ENCODE results near the gene JSRP1. TPM values are rescaled to one million over a fixed set of nuclear protein-coding genes. Genes with fewer than 3 reads are reported as not detected.
A peak's percentile ranks its signal among the peaks of the same experiment; 100 is the strongest.

JSRP1 gene
- total RNA-seq, 1 donor from 2014 or later: not detected

DNA sequence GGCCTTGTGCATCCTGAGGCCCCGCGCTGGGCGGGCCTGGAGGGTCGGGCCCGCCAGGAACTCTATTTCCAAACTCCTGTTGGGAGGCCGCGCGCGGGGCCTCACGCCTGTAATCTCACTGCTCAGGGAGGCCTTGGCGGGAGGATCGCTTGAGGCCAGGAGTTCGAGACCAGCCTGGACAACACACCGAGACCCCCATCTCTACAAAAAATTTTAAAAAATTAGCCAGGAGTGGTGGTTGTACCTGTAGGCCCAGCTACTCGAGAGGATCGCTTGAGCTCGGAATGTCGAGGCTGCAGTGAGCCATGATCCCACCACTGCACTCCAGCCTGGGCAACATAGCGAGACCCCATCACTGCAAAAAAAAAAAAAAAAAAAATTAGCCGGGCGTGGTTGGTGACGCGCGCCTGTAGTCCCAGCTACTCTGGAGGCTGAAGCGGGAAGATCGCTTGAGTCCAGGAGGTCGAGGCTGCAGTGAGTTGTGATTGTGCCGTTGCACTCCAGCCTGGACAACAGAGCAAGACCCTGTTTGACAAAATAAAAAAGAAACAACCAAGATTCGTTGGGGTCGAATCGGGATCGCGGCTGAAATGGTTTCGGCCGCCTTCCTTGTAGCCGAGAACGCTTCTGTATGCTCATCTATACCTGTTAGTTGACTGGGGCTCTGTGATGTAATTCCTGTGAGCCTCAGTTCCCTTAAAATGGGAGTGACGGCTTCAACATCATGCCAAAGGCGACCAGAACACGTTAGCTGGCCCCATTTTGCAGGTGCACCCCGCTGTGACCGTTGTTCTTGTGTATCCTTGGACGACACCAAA, 19.0 kb downstream of the JSRP1 start:
- TF ChIP-seq CTCF (IDR thresholded peaks at IDR 0.05; ENCODE audit: partially characterized antibody, unreplicated experiment): no peak
- H3K36me3 Mint-ChIP-seq (ENCODE audit: unreplicated experiment): no peaks in the 10 kb centered on the region
- peaks cover 28% of the 10 kb centered on the region for H3K9me3 Mint-ChIP-seq (ENCODE audit: unreplicated experiment)
- peak overlapping the region; percentile 89 for H3K27ac Mint-ChIP-seq (ENCODE audit: unreplicated experiment)
- H3K4me3 Mint-ChIP-seq (ENCODE audit: unreplicated experiment): peak overlapping the region; percentile 91
- peaks cover 31% of the 10 kb centered on the region for H3K4me1 Mint-ChIP-seq (ENCODE audit: low read depth, unreplicated experiment)
- DNase-seq: no peak
- H3K27me3 Mint-ChIP-seq (ENCODE audit: unreplicated experiment): peaks cover 18% of the 10 kb centered on the region

- Mint-ChIP-seq H3K27ac (ENCODE audit: unreplicated experiment) (peak within 1 kb of the TSS; percentile 97), H3K27me3 (ENCODE audit: unreplicated experiment) (peaks cover 18% of the 10 kb centered on the region), H3K9me3 (ENCODE audit: unreplicated experiment) (peaks cover 28% of the 10 kb centered on the region), H3K4me1 (ENCODE audit: low read depth, unreplicated experiment) (peaks cover 31% of the 10 kb centered on the region), H3K36me3 (ENCODE audit: unreplicated experiment) (no peaks in the 10 kb centered on the region), H3K4me3 (ENCODE audit: unreplicated experiment) (peak within 1 kb of the TSS; percentile 97)
- DNase-seq: peak; percentile 97
- TF ChIP-seq CTCF (IDR thresholded peaks at IDR 0.05; ENCODE audit: partially characterized antibody, unreplicated experiment): peak; percentile 96
Observed at GRCh38 chr19:2236314-2237050, 19.7 kb downstream of the JSRP1 start, which contains the start of the genes PLEKHJ1 and SF3A2. PLEKHJ1 (minus strand) TSS chr19:2236329; CDS start chr19:2236248, 81 bp downstream. SF3A2 (plus strand) TSS chr19:2236824; CDS start chr19:2243419, 6,595 bp downstream.

DNA sequence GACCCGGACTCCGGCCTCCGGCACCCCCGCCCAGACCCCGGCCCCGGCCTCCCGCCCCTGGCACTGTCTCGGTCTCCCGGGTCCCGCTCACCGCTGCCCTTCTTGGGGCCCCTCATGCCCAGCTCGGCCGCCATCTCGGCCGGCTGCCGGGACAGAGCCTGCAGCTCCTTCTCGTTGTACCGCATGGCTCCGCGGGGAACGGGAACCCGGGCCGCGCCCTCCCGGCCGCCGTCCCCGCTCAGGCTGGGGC, 20.2 kb downstream of the JSRP1 start:
- peaks cover 18% of the 10 kb centered on the region for H3K27me3 Mint-ChIP-seq (ENCODE audit: unreplicated experiment)
- H3K36me3 Mint-ChIP-seq (ENCODE audit: unreplicated experiment): no peaks in the 10 kb centered on the region
- H3K27ac Mint-ChIP-seq (ENCODE audit: unreplicated experiment): no peak overlapping the region
- DNase-seq: no peak
- H3K9me3 Mint-ChIP-seq (ENCODE audit: unreplicated experiment): peaks cover 28% of the 10 kb centered on the region
- H3K4me1 Mint-ChIP-seq (ENCODE audit: low read depth, unreplicated experiment): peaks cover 29% of the 10 kb centered on the region
- peak overlapping the region; percentile 96 for H3K4me3 Mint-ChIP-seq (ENCODE audit: unreplicated experiment)
- no peak for TF ChIP-seq CTCF (IDR thresholded peaks at IDR 0.05; ENCODE audit: partially characterized antibody, unreplicated experiment)

DNA sequence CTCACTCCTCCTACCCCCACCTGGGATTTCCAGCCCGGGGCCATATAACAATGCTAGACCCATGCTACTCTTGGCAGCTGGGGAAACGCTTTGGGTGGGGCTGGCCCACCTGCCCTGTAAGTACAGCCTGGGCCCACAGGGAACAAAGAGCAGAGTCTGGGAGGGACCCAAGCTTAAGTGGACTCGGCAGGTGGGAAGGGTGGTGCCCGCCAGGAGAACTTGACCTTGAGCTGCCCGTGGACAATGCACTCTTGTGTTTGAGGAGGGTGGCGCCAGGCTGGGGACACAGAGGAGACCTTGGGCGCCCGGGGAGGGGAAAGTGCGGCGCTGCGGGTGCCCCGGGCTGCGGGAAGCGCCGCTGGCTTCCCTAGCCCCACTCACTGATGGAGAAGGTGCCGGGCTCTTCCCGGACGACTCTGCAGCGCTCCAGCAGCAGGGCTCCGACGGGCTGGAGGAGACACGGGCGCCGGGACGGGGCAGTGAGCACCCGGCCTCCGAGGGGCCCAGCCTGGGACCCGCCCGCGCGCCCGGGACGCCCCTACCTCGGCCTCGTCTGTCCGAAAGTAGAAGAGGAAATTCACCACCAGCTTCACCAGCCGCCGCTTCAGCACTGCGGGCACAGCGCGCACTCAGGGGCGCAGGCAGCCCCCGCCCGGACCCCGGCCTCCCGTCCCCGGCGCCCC, 20.7 kb downstream of the JSRP1 start:
- H3K27ac Mint-ChIP-seq (ENCODE audit: unreplicated experiment): peak overlapping the region; percentile 97
- H3K9me3 Mint-ChIP-seq (ENCODE audit: unreplicated experiment): peaks cover 27% of the 10 kb centered on the region
- H3K36me3 Mint-ChIP-seq (ENCODE audit: unreplicated experiment): no peaks in the 10 kb centered on the region
- H3K4me1 Mint-ChIP-seq (ENCODE audit: low read depth, unreplicated experiment): peaks cover 25% of the 10 kb centered on the region
- peak overlapping the region; percentile 97 for H3K4me3 Mint-ChIP-seq (ENCODE audit: unreplicated experiment)
- TF ChIP-seq CTCF (IDR thresholded peaks at IDR 0.05; ENCODE audit: partially characterized antibody, unreplicated experiment): no peak
- H3K27me3 Mint-ChIP-seq (ENCODE audit: unreplicated experiment): peaks cover 17% of the 10 kb centered on the region
- DNase-seq: peak; percentile 38

Data from glutamatergic neuron (in vitro differentiated cells).